OCI-LY3 (cell line): Measurements from ENCODE around the gene KCNAB1.

Experiments
- EZH2phosphoT487 ChIP-seq: fragments of 200-600 bp; shearing (Covaris generic); IDR thresholded peaks from 2 replicates; pipeline ENCODE4 v1.6.1; 2018; ENCODE audit warnings: antibody characterized with exemption, mixed run types, low read depth
- TF ChIP-seq, protein P1 (sequence below): fragments of 200-600, 300-600 bp; sonication (generic); IDR thresholded peaks from 2 replicates; pipeline ENCODE4 v1.5.1; 2014; ENCODE audit warnings: antibody characterized with exemption, low read length, low read depth

- TF ChIP-seq, protein P1, sequence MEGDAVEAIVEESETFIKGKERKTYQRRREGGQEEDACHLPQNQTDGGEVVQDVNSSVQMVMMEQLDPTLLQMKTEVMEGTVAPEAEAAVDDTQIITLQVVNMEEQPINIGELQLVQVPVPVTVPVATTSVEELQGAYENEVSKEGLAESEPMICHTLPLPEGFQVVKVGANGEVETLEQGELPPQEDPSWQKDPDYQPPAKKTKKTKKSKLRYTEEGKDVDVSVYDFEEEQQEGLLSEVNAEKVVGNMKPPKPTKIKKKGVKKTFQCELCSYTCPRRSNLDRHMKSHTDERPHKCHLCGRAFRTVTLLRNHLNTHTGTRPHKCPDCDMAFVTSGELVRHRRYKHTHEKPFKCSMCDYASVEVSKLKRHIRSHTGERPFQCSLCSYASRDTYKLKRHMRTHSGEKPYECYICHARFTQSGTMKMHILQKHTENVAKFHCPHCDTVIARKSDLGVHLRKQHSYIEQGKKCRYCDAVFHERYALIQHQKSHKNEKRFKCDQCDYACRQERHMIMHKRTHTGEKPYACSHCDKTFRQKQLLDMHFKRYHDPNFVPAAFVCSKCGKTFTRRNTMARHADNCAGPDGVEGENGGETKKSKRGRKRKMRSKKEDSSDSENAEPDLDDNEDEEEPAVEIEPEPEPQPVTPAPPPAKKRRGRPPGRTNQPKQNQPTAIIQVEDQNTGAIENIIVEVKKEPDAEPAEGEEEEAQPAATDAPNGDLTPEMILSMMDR: no peak
- no peak for TF ChIP-seq EZH2phosphoT487
Observed at GRCh38 chr3:156516284-156516683, 395.9 kb downstream of the KCNAB1 start.
